Smooth muscle cell (in vitro differentiated cells): ENCODE data around the gene ABHD16B. TPM values are rescaled to one million over a fixed set of nuclear protein-coding genes. Genes with fewer than 3 reads are reported as not detected.
"Not testable (repeated sequence)": the region's sequence is repeated elsewhere in the genome, so short reads cannot be mapped to it uniquely, and the experiment has no call there.

Source experiments
- DNase-seq: peaks from one replicate; lab custom pipeline; 2025; ENCODE audit not compliant: unreplicated experiment; lab: John Stamatoyannopoulos, UW
- H2AFZ ChIP-seq: fragments of 200-600 bp; sonication (generic); 2 replicates; pipeline ENCODE4 v1.6.0; 2016; ENCODE audit warnings: antibody characterized with exemption, low read depth, mild to moderate bottlenecking
- H3F3A ChIP-seq: fragments of 200-600 bp; sonication (generic); 2 replicates; pipeline ENCODE4 v1.6.0; 2017; ENCODE audit warnings: antibody characterized with exemption, low read depth
- H3K27ac ChIP-seq: fragments of 200-600 bp; sonication (generic); 2 replicates; pipeline ENCODE4 v1.5.1; 2016; ENCODE audit warnings: low read depth, mild to moderate bottlenecking
- H3K27me3 ChIP-seq: fragments of 200-600 bp; sonication (generic); 2 replicates; pipeline ENCODE4 v1.6.1; 2016; ENCODE audit warnings: low read depth, mild to moderate bottlenecking
- H3K36me3 ChIP-seq: fragments of 200-600 bp; sonication (generic); 2 replicates; pipeline ENCODE4 v1.5.1; 2016; ENCODE audit warnings: low read depth
- H3K4me1 ChIP-seq: fragments of 200-600 bp; sonication (generic); 2 replicates; pipeline ENCODE4 v1.5.1; 2016; ENCODE audit warnings: low read depth
- H3K4me2 ChIP-seq: fragments of 200-600 bp; sonication (generic); 2 replicates; pipeline ENCODE4 v1.6.0; 2016; ENCODE audit warnings: mild to moderate bottlenecking
- H3K4me3 ChIP-seq: fragments of 200-600 bp; sonication (generic); 2 replicates; pipeline ENCODE4 v1.5.1; 2016; ENCODE audit warnings: mild to moderate bottlenecking
- H3K79me2 ChIP-seq: fragments of 200-600 bp; sonication (generic); 2 replicates; pipeline ENCODE4 v1.6.0; 2016; ENCODE audit warnings: low read depth, mild to moderate bottlenecking
- H3K9ac ChIP-seq: fragments of 200-600 bp; sonication (generic); 2 replicates; pipeline ENCODE4 v1.6.0; 2016; ENCODE audit warnings: low read depth
- H3K9me3 ChIP-seq: fragments of 200-600 bp; sonication (generic); replicated peaks from 2 replicates; pipeline ENCODE4 v1.5.1; 2016; ENCODE audit warnings: low read depth
- H4K20me1 ChIP-seq: fragments of 200-600 bp; sonication (generic); 2 replicates; pipeline ENCODE4 v1.6.0; 2016; ENCODE audit warnings: low read depth
- WGBS: methylation state at CpG from one replicate; pipeline ENCODE4 v1.1.7; 2016; ENCODE audit warnings: low lambda C conversion rate; 5-methylcytosine and 5-hydroxymethylcytosine counted together
- polyA plus RNA-seq: library from polyadenylated mRNA; unstranded; fragments of >200 nt; fragmentation: Nextera tagmentation; extraction: Ambion mirVana; gene quantifications from 2 replicates; pipeline ENCODE4 v1.2.1, GENCODE V29; 2016
- total RNA-seq: library from RNA; depleted of rRNA; stranded (reverse); fragments of >200 nt; gene quantifications from 2 replicates; pipeline ENCODE4 v1.2.3, GENCODE V29; 2014
- TF ChIP-seq, protein P1 (sequence below): fragments of 200-600 bp; sonication (generic); IDR thresholded peaks from 2 replicates; pipeline ENCODE4 v1.5.1; 2017; ENCODE audit warnings: borderline replicate concordance, mild to moderate bottlenecking, antibody characterized with exemption; ENCODE audit not compliant: insufficient read depth, poor library complexity, severe bottlenecking

The ABHD16B gene
- total and polyA plus RNA-seq, 2 experiments from 2014 or later: 0.31 TPM; not detected in 1

DNA sequence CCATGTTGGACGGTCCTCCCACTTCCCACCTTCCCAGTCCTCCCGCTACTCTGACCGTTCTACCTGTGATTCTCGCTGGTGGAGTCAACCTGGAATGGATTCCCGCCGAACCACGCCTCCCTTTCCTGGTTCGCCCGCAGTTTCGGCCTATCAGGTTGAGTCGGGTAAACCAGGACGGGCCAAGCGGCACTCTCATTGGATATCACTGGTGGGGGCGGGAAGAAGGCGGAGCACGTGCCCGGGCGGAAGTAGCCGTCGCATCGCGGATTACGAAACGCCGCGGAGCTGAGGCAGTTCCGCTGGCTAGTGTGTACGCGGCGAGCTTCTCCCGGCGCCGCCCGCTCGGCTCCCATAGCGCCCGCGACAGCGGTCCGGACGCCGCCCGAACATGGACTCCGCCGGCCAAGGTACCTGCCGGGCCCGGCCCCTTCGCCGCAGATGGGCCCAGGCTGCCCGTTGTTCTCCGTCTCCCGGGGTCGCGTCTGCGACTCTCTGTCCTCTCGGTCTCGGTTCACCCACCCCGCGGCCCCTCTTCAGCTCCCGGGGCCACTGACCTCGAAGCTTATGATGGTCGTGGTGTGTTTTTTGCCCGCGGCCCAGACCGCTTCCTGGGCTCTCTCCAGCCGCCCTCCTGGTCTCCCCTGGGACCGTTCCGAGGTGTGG, 3.8 kb downstream of the ABHD16B start, which contains the start of gene TPD52L2:
Gene TPD52L2 (plus strand): TSS at position 293 of the 663 bp plus-strand sequence. CDS start 96 bp downstream, at position 389.
- Histone ChIP-seq H3F3A (no peaks in the 10 kb centered on the region), H3K79me2 (peaks cover 47% of the 10 kb centered on the region), H3K4me3 (peak within 1 kb of the TSS; percentile 83)

DNA sequence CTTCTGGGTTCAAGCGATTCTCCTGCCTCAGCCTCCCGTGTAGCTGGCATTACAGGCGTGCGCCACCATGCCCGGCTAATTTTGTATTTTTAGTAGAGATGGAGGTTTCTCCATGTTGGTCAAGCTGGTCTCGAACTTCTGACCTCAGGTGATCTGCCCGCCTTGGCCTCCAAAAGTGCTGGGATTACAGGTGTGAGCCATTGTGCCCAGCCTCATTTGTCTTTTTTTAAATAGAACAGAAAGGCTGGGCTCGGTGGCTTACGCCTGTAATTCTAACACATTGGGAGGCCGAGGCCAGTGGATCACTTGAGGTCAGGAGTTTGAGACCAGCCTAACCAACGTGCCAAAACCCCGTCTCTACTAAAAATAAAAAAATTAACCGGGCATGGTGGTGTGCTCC, 5.7 kb downstream of the ABHD16B start:
- H3K9me3 ChIP-seq, H3K27me3 ChIP-seq, H3K4me1 ChIP-seq, H3K36me3 ChIP-seq, H3K27ac ChIP-seq, H2AFZ ChIP-seq, H3K4me3 ChIP-seq, H3K9ac ChIP-seq, H3K4me2 ChIP-seq, H3F3A ChIP-seq, DNase-seq: not testable (repeated sequence)
- Histone ChIP-seq H4K20me1 (peaks cover 46% of the 10 kb centered on the region), H3K79me2 (peaks cover 62% of the 10 kb centered on the region)
- WGBS: 98% methylated on average over 13 of the region's 13 CpGs

More for the DNA sequence above, 3.8 kb downstream of the ABHD16B start, which contains the start of gene TPD52L2:
- peak within 1 kb of the TSS; percentile 82 for H3K27ac ChIP-seq
- no peaks in the 10 kb centered on the region for H3K9me3 ChIP-seq
- TF ChIP-seq, protein P1, sequence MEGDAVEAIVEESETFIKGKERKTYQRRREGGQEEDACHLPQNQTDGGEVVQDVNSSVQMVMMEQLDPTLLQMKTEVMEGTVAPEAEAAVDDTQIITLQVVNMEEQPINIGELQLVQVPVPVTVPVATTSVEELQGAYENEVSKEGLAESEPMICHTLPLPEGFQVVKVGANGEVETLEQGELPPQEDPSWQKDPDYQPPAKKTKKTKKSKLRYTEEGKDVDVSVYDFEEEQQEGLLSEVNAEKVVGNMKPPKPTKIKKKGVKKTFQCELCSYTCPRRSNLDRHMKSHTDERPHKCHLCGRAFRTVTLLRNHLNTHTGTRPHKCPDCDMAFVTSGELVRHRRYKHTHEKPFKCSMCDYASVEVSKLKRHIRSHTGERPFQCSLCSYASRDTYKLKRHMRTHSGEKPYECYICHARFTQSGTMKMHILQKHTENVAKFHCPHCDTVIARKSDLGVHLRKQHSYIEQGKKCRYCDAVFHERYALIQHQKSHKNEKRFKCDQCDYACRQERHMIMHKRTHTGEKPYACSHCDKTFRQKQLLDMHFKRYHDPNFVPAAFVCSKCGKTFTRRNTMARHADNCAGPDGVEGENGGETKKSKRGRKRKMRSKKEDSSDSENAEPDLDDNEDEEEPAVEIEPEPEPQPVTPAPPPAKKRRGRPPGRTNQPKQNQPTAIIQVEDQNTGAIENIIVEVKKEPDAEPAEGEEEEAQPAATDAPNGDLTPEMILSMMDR: no peak
- peaks cover 6% of the 10 kb centered on the region for H3K4me1 ChIP-seq
- peak; percentile 85 for DNase-seq
- H3K27me3 ChIP-seq: no peaks in the 10 kb centered on the region
- H2AFZ ChIP-seq: peak within 1 kb of the TSS; percentile 84
- peaks cover 32% of the 10 kb centered on the region for H4K20me1 ChIP-seq
- H3K36me3 ChIP-seq: no peaks in the 10 kb centered on the region
- WGBS: 1% methylated on average over 52 of the region's 68 CpGs
- H3K4me2 ChIP-seq: peak within 1 kb of the TSS; percentile 96
- peak within 1 kb of the TSS; percentile 84 for H3K9ac ChIP-seq

DNA sequence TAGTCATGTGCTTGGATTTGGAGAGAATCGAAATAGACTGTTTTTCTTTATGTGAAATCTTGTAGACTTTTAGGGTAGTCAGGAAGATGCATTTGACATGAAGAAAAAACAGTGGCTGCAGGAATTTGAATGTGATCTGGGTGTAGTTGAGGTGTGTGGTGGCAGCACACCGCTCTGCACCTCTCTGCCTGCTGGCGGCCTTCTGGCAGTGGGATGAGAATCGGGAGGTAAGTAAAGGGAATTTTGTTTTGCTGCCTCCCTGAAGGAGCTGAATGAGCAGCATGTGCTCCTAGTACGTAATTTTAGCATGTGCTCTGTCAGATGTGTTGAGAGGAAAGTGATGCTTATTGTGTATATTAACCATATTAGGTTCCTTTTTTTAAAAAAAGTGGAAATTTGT, 7.0 kb downstream of the ABHD16B start:
- H3K9me3 ChIP-seq: no peaks in the 10 kb centered on the region
- no peak overlapping the region for H2AFZ ChIP-seq
- H3K9ac ChIP-seq: no peak overlapping the region
- no peaks in the 10 kb centered on the region for H3K36me3 ChIP-seq
- no peak overlapping the region for H3K4me2 ChIP-seq
- no peak for DNase-seq
- 95% methylated on average over 5 of the region's 5 CpGs for WGBS
- H3K4me1 ChIP-seq: peaks cover 6% of the 10 kb centered on the region
- H3K27me3 ChIP-seq: no peaks in the 10 kb centered on the region
- TF ChIP-seq, protein P1: no peak
- H4K20me1 ChIP-seq: peaks cover 57% of the 10 kb centered on the region
- peaks cover 72% of the 10 kb centered on the region for H3K79me2 ChIP-seq
- no peak overlapping the region for H3K27ac ChIP-seq
- no peaks in the 10 kb centered on the region for H3F3A ChIP-seq
- H3K4me3 ChIP-seq: no peak overlapping the region

DNA sequence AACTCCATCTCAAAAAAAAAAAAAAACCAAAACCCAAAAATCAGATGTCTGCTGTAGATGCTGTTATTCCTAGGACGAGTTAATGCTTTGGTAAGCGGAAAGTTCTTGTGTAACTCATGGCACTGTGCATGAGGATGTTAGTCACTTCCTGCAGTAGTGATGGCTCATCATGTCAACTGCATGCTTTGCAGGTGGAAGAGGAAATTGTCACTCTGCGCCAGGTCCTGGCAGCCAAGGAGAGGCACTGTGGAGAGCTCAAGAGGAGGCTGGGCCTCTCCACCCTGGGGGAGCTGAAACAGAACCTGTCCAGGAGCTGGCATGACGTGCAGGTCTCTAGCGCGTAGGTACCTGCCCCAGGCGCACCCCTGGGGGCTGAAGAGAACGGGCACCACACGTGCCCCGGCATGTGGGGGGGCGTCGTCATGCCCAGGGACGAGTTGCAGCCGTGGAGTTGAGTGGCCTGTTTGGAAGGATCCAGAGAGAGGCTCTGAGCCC, 12.2 kb downstream of the ABHD16B start:
- DNase-seq: no peak
- no peaks in the 10 kb centered on the region for H3F3A ChIP-seq
- H3K27ac ChIP-seq: no peak overlapping the region
- H3K9me3 ChIP-seq: no peaks in the 10 kb centered on the region
- H2AFZ ChIP-seq: no peak overlapping the region
- TF ChIP-seq, protein P1: no peak
- peaks cover 10% of the 10 kb centered on the region for H3K36me3 ChIP-seq
- peaks cover 89% of the 10 kb centered on the region for H3K79me2 ChIP-seq
- no peaks in the 10 kb centered on the region for H3K4me1 ChIP-seq
- no peak overlapping the region for H3K9ac ChIP-seq
- no peak overlapping the region for H3K4me2 ChIP-seq
- no peaks in the 10 kb centered on the region for H3K27me3 ChIP-seq
- H4K20me1 ChIP-seq: peaks cover 87% of the 10 kb centered on the region
- 95% methylated on average over 14 of the region's 14 CpGs for WGBS
- no peak overlapping the region for H3K4me3 ChIP-seq

DNA sequence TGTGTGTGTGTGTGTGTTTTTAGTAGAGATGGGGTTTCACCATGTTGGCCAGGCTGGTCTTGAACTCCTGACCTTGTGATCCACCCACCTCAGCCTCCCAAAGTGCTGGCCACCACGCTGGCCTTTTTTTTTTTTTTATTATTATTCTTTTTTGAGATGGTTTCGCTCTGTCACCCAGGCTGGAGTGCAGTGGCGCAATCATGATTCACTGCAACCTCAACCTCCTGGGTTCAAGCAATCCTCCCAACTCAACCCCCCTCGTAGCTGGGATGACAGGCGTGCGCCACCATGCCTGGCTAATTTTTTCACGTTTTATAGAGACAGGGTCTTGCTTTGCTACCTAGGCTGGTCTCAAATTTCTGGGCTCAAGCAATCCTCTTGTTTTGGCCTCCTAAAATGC, 12.9 kb downstream of the ABHD16B start:
- H3K9me3 ChIP-seq, H3K4me1 ChIP-seq, DNase-seq, H3K27ac ChIP-seq, H3F3A ChIP-seq, H3K4me3 ChIP-seq, H3K4me2 ChIP-seq, H3K36me3 ChIP-seq, H3K27me3 ChIP-seq, H2AFZ ChIP-seq, H3K9ac ChIP-seq: not testable (repeated sequence)
- Histone ChIP-seq H4K20me1 (peaks cover 87% of the 10 kb centered on the region), H3K79me2 (peaks cover 82% of the 10 kb centered on the region)
- 97% methylated on average over 7 of the region's 7 CpGs for WGBS
